ENCODE results near the gene COX4I1.

DNA sequence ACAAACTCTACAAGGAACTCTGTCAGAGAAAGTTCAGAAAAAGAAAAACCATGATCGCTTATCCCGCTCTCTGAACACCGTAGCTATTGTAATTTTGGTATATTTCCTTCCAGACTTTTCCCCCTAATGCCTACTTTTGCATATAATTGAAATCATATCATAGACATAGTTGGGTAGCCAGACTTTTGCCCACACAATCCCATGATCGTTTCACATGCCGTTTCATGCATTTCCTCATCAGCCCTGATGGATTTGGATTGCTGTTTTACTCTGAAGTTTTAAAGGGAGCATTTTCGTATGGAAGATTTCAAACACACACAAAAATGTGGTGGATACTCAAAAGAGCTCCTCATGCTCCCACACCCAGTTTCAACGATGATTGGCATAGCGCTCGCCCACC is 31.3 kb downstream of the COX4I1 start:
- no peak for TF ChIP-seq POLR2A (IDR thresholded peaks at IDR 0.05)
- TF ChIP-seq, protein P1, sequence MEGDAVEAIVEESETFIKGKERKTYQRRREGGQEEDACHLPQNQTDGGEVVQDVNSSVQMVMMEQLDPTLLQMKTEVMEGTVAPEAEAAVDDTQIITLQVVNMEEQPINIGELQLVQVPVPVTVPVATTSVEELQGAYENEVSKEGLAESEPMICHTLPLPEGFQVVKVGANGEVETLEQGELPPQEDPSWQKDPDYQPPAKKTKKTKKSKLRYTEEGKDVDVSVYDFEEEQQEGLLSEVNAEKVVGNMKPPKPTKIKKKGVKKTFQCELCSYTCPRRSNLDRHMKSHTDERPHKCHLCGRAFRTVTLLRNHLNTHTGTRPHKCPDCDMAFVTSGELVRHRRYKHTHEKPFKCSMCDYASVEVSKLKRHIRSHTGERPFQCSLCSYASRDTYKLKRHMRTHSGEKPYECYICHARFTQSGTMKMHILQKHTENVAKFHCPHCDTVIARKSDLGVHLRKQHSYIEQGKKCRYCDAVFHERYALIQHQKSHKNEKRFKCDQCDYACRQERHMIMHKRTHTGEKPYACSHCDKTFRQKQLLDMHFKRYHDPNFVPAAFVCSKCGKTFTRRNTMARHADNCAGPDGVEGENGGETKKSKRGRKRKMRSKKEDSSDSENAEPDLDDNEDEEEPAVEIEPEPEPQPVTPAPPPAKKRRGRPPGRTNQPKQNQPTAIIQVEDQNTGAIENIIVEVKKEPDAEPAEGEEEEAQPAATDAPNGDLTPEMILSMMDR (IDR thresholded peaks at IDR 0.05), result no peak
- TF ChIP-seq POLR2AphosphoS5 (IDR thresholded peaks at IDR 0.05), result no peak
